ENCODE data around the gene DNM3. TPM values are rescaled to one million over a fixed set of nuclear protein-coding genes. Genes with fewer than 3 reads are reported as not detected.

DNM3 gene
- total and polyA plus RNA-seq, 2 donors (not counting 3 experiments of a cell fraction or from before 2014, with no cell fraction given), result 1.4 to 2.5 TPM

DNA sequence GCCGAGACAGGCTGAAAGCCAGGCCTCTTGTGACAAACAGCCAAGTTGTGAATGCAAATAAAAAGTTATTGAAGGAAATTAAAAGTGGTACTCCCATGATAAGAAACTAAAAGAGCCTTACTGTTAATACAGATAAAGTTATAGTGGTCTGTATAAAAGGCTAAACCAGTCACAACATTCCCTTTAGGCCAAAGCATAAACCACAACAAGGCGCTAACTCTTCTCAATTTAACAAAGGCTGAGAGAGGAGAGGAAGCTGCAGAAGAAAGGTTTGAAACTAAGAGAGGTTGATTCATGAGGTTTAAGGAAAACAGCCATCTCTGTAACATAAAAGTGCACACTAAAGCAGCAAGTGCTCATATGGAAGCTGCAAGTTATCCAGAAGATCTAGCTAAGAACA is 589.9 kb downstream of the DNM3 start:
- H2AFZ ChIP-seq (ENCODE audit: low read depth, low read length), result no peak overlapping the region
- H3K27me3 ChIP-seq (ENCODE audit: control insufficient read depth in 2 of 2, insufficient read depth in 2 of 2, low read length in 2 of 2), result no peaks in the 10 kb centered on the region
- no peaks in the 10 kb centered on the region for H4K20me1 ChIP-seq (replicated peaks; ENCODE audit: control insufficient read depth, extremely low read depth, insufficient read depth, low read length)
- no peak overlapping the region for H3K9ac ChIP-seq (replicated peaks; ENCODE audit: extremely low read depth, insufficient read depth, low read length)
- no peaks in the 10 kb centered on the region for H3K9me1 ChIP-seq (replicated peaks; ENCODE audit: control insufficient read depth, extremely low read depth, insufficient read depth, low read length)
- no peaks in the 10 kb centered on the region for H3K9me3 ChIP-seq (replicated peaks; ENCODE audit: control insufficient read depth, insufficient read depth, low read length)
- DNase-seq (ENCODE audit: low read depth, low spot score), result no peak
- no peak overlapping the region for H3K27ac ChIP-seq (ENCODE audit: insufficient read depth, low read depth, low read length)
- dilution Hi-C loops (cut with MboI; ENCODE audit: extremely low pct_ligation_motif_present, low sequenced_read_pairs), result no loop called here
- no peak overlapping the region for H3K4me3 ChIP-seq (replicated peaks in 1 of 3; ENCODE audit: insufficient read depth in 1 of 3, low read depth in 1 of 3, low read length in 3 of 3)
- no peak for TF ChIP-seq EZH2 (IDR thresholded peaks at IDR 0.05; ENCODE audit: borderline replicate concordance, low read depth, low read length, severe bottlenecking)
- TF ChIP-seq FOS (IDR thresholded peaks at IDR 0.05; ENCODE audit: borderline replicate concordance, insufficient read depth, low read length), result no peak
- no peak for TF ChIP-seq JUN (IDR thresholded peaks at IDR 0.05; ENCODE audit: borderline replicate concordance, insufficient read depth, insufficient read length, low read depth)
- TF ChIP-seq, protein P1, sequence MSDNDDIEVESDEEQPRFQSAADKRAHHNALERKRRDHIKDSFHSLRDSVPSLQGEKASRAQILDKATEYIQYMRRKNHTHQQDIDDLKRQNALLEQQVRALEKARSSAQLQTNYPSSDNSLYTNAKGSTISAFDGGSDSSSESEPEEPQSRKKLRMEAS (IDR thresholded peaks at IDR 0.05; ENCODE audit: insufficient read depth, insufficient read length), result no peak
- no peak for TF ChIP-seq POLR2A (IDR thresholded peaks at IDR 0.05; ENCODE audit: low read depth, low read length)
- no peak for TF ChIP-seq POLR2AphosphoS5 (IDR thresholded peaks at IDR 0.05; ENCODE audit: insufficient read depth, low read depth, low read length)
- no peak for TF ChIP-seq MYC (IDR thresholded peaks at IDR 0.05; ENCODE audit: low read depth, low read length)
- TF ChIP-seq, protein P2, sequence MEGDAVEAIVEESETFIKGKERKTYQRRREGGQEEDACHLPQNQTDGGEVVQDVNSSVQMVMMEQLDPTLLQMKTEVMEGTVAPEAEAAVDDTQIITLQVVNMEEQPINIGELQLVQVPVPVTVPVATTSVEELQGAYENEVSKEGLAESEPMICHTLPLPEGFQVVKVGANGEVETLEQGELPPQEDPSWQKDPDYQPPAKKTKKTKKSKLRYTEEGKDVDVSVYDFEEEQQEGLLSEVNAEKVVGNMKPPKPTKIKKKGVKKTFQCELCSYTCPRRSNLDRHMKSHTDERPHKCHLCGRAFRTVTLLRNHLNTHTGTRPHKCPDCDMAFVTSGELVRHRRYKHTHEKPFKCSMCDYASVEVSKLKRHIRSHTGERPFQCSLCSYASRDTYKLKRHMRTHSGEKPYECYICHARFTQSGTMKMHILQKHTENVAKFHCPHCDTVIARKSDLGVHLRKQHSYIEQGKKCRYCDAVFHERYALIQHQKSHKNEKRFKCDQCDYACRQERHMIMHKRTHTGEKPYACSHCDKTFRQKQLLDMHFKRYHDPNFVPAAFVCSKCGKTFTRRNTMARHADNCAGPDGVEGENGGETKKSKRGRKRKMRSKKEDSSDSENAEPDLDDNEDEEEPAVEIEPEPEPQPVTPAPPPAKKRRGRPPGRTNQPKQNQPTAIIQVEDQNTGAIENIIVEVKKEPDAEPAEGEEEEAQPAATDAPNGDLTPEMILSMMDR (IDR thresholded peaks at IDR 0.05; ENCODE audit: extremely low read depth in 1 of 2, insufficient read depth in 1 of 2, low read depth in 1 of 2, low read length in 2 of 2), result no peak
- TF ChIP-seq GATA2 (IDR thresholded peaks at IDR 0.05; ENCODE audit: insufficient read depth, insufficient read length, low read depth, low read length), result no peak
- intact Hi-C loops (cut with micrococcal nuclease), result no loop called here
- no peak overlapping the region for H3K4me2 ChIP-seq (ENCODE audit: insufficient read depth, low read length)
- no peak for FAIRE-seq
- no peaks in the 10 kb centered on the region for H3K4me1 ChIP-seq (ENCODE audit: control insufficient read depth, extremely low read depth, insufficient read depth, low read length)
- POLR2A ChIA-PET, result no interaction called here
- no TSS peak for BruUV-seq (replicated peaks)
- CTCF ChIA-PET, result interaction anchor here (0.7 to 1.0 kb wide), 4 partner anchors 12 to 429 kb away, joined by 3 to 8 read pairs (median 3); partner anchors contain the start of gene PIGC
- no peaks in the 10 kb centered on the region for H3K79me2 ChIP-seq (ENCODE audit: control insufficient read depth, insufficient read depth, low read length)
- no peaks in the 10 kb centered on the region for H3K36me3 ChIP-seq (ENCODE audit: control insufficient read depth in 2 of 2, extremely low read depth in 1 of 2, insufficient read depth in 2 of 2, low read length in 2 of 2)
